ENCODE measurements around the gene GLIS1. TPM values are rescaled to one million over a fixed set of nuclear protein-coding genes. Genes with fewer than 3 reads are reported as not detected.

GLIS1 gene
- total and polyA plus RNA-seq, 11 donors, result 0.06 to 0.35 (median 0.13) TPM; not detected in 6

GRCh38 chr1:53459321-53460175 is 279.4 kb downstream of the GLIS1 start, which contains the start of gene DMRTB1:
TSS of gene DMRTB1 (plus strand) at chr1:53459399. CDS start at chr1:53459454, 55 bp downstream.
- Histone ChIP-seq H3K27me3 (peaks cover 0 to 12% (median 0%) of the 10 kb centered on the region in 9 donors), H3K4me1 (no peaks in the 10 kb centered on the region), H3K27ac (no peak within 1 kb of the TSS), H3K9me3 (no peaks in the 10 kb centered on the region), H3K36me3 (no peaks in the 10 kb centered on the region), H3K4me3 (no peak within 1 kb of the TSS)
- DNase-seq, result no peak
- intact Hi-C loops (cut with DNase I), result loop anchor here in 1 of 10 donors (10.0 kb wide), 1 partner anchor 565 kb away; no protein-coding TSS in a partner anchor
- 87 to 95% (median 92%) methylated on average over 24 to 82 of the region's 82 CpGs for WGBS, 4 donors
- no peak for ATAC-seq
- TF ChIP-seq CTCF (IDR thresholded peaks at IDR 0.05), result no peak
- TF ChIP-seq POLR2A (IDR thresholded peaks at IDR 0.05), result no peak

DNA sequence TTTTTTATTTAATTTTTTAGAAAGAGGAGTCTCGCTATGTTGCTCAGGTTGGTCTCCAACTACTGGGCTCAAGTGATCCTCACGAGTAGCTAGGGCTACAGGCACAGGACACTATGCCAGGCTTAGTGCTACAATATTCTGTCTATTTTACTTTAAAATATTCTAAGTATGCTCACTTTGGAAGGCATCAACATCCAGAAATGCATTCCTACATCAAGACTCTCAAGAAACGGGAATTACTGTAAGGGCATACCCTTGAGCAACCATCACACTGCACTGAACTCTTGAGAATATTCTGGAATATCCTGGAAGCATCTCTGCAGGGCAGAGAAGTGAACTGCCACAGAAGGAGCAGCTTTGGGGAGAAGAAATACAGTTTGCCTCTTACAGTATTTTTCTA is 280.3 kb downstream of the GLIS1 start:
- DNase-seq (no peak), ATAC-seq (no peak)
- 74 to 83% (median 80%) methylated on average over 3 of the region's 3 CpGs for WGBS, 4 donors
- Histone ChIP-seq H3K36me3 (no peaks in the 10 kb centered on the region), H3K27ac (no peak overlapping the region), H3K4me1 (no peaks in the 10 kb centered on the region), H3K4me3 (no peak overlapping the region), H3K27me3 (peaks cover 0 to 20% (median 0%) of the 10 kb centered on the region in 9 donors), H3K9me3 (no peaks in the 10 kb centered on the region)
- no peak for TF ChIP-seq POLR2A (IDR thresholded peaks at IDR 0.05)
- no peak for TF ChIP-seq CTCF (IDR thresholded peaks at IDR 0.05)
- intact Hi-C loops (cut with DNase I), result loop anchor here in 1 of 10 donors (10.0 kb wide), 1 partner anchor 564 kb away; no protein-coding TSS in a partner anchor

Other genes with a start within 250 kb of the GLIS1 start
- gene NDC1, start 99.1 kb upstream of the GLIS1 start, total RNA-seq, result 1 to 10 TPM; 4.3 to 8.1 (median 6.5) TPM
- 1 to 10 TPM; 1.6 to 9.4 TPM for gene NDC1, start 99.1 kb upstream of the GLIS1 start, polyA plus RNA-seq
- gene YIPF1, start 150.6 kb upstream of the GLIS1 start, total RNA-seq, result 10 to 100 TPM; 11.2 to 23.5 (median 14.4) TPM
- 10 to 100 TPM in 1 of 2 donors, 1 to 10 TPM in 1; 8.7 to 29.5 TPM for gene YIPF1, start 150.6 kb upstream of the GLIS1 start, polyA plus RNA-seq
- gene DIO1, start 155.0 kb upstream of the GLIS1 start, total RNA-seq, result not detected
- not detected for gene DIO1, start 155.0 kb upstream of the GLIS1 start, polyA plus RNA-seq
- gene IFT25, start 206.5 kb upstream of the GLIS1 start, total RNA-seq, result 10 to 100 TPM in 6 of 9 donors, 1 to 10 TPM in 3; 6.5 to 17.6 (median 12.3) TPM
- gene IFT25, start 206.5 kb upstream of the GLIS1 start, polyA plus RNA-seq, result 10 to 100 TPM; 10.6 to 11.6 TPM
- gene LRRC42, start 207.2 kb upstream of the GLIS1 start, total RNA-seq, result 10 to 100 TPM; 10.9 to 18.5 (median 14.3) TPM
- gene LRRC42, start 207.2 kb upstream of the GLIS1 start, polyA plus RNA-seq, result 10 to 100 TPM in 1 of 2 donors, 1 to 10 TPM in 1; 3.7 to 18.2 TPM

Data from heart left ventricle (tissue), 16 donors.